HuH-7.5 (cell line): ENCODE data around the gene CFAP52.
A peak's percentile ranks its signal among the peaks of the same experiment; 100 is the strongest.
"Not testable (repeated sequence)": the region's sequence is repeated elsewhere in the genome, so short reads cannot be mapped to it uniquely, and the experiment has no call there.

ENCODE experiments used
- DNase-seq: peaks from one replicate; pipeline ENCODE4 v3.0.0; 2011; ENCODE audit warnings: low spot score

The CFAP52 gene

DNA sequence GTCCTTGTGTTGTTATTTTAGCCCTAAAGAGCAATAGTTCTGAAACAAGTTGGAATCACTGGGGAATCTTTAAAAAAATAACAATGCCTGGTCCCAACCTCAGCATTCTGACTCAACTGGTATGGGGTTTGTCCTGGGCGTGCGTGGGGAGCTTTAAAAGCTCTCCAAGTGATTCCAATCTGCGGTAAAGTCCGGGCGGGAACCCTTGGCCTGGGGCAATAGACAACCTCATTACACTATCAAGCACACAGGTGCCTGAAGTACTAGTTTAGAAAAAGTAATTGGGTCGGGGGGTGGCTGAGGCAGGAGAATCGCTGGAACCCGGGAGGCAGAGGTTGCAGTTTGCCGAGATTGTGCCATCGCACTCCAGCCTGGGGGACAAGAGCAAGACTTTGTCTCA, 5.2 kb upstream of the CFAP52 start:
- no peak for DNase-seq

DNA sequence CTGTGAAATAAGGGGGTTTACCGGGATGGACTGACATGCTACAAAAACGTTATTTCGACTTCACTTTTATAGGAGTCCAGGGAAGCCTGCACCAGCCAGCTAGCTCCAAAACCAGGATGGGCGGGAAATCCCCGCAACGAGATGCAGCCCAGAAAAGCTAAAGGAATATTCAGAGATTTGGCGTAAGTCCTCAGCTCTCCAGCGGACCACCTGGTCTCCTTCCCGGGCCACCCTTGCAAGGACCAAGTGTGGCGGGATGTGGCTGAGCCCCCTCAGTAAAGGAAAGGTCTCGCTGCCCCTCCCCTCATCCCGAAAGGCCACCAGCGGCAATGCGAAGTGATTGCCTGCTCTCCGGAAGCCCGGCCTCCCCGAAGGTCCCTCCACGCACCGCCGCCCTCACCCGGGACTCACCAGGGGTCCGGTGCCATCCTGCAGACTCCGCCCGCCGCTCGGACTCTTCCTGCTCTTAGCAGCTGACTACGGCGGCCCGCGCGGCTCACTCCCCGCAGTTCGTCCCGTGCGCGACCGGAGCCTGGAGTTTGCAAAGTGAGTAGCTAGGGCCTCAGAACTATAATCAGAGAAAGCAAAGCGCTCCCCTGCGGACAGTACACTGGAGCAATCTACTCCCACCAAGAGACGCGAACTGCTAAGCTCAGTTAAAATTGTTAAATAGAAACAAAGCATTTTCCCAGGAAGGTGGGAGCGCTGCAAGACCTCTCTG, 901 bp upstream of the CFAP52 start, which contains the start of gene STX8:
Gene STX8 (minus strand): TSS at position 440 of the 721 bp plus-strand sequence. CDS start 12 bp downstream, at position 428.
- peak; percentile 59 for DNase-seq

DNA sequence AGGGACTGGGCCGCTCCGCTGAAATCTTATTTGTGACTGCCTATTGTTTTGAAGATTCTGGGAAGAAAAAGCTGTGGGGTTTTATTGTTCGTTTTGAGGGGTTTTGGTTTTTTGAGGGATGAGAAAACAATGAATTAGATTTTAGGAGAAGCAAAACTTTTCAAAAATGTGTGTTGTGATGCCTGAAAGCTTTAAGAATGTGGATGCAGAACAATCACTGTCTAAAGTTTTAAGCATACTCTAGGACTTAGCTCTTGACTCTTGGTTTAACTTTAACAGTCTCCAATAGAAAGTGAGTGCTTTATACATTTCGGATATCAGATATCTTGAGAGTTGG, 899 bp downstream of the CFAP52 start:
- DNase-seq = no peak

DNA sequence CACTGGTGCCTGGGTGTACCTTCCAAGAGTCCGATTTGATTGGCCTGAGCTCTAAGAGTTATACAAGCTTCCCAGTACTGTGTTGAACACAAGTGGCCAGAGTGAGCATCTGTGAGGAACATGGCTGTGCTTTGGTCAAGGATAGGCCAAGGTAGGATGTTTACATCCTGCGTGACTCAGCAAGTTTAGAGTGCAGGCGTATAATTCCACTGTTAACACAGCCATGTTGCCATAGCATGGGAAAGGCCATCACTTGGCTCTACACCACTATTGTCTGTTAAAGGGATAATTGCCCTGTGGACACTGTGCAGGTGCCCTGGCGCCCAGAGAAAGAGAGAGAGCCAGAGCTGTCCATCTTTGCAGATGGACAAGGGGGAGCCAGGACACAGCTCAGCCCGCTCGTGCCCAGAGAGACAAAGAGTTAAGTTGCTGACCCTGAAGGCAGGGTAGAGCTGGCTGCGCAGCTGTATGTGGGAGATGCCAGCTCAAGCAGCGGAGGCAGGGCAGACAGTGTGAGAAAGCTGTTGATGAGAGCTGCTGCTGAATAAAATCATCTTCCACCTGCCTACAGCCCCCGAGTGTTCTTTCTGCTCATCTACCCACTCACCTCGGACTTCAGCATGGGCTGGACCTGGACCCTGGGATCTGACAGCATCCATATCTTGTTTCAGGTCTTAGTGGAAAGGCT, 11.7 kb downstream of the CFAP52 start:
- DNase-seq = no peak

DNA sequence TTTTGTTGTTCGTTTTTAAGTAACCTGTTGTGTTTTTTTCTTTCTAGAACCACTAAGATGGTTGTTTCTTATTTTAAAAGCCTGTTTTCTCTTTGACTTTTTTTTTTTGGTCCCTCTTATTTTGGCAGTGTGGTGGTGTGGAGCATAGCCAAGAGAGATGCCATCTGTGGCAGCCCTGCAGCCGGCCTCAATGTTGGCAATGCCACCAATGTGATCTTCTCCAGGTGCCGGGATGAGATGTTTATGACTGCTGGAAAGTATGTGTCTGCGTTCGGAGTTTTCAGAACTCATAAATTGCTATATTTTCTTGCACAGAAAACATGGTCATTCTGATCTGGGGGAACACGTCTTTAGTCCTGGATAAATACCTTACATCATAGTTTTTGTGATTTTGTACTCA, 17.6 kb downstream of the CFAP52 start:
- DNase-seq = no peak

DNA sequence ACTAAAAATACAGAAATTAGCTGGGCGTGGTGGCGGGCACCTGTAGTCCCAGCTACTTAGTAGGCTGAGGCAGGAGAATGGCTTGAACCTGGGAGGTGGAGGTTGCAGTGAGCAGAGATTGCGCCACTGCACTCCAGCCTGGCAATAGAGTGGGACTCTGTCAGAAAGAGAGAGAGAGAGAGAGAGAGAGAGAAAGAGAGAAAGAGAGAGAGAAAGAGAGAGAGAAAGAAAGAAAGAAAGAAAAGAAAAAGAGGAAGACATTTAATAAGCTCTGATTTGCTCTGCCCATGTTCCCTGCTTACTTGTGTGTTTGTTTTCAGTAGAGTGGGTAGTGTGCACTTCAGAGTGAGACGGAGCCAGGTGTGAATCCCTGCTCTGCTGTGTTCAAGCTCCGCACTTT, 21.2 kb downstream of the CFAP52 start:
- not testable (repeated sequence) for DNase-seq

DNA sequence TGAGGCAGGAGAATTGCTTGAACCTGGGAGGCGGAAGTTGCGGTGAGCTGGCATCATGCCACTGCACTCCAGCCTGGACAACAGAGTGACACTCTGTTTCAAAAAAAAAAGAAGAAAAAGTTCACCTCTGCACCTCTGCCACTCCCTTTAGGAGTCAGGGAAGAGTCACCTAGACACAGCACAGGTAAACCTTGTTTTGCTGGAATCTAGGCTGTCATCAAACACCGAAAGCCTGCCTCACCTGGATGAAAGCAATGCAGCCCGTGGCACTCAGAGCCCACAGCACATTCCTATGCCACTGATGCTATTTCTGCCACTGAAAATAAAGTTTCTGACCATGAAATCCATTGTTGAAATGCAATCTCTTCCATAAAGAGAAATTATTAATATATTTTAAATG, 22.2 kb downstream of the CFAP52 start:
- DNase-seq = no peak

DNA sequence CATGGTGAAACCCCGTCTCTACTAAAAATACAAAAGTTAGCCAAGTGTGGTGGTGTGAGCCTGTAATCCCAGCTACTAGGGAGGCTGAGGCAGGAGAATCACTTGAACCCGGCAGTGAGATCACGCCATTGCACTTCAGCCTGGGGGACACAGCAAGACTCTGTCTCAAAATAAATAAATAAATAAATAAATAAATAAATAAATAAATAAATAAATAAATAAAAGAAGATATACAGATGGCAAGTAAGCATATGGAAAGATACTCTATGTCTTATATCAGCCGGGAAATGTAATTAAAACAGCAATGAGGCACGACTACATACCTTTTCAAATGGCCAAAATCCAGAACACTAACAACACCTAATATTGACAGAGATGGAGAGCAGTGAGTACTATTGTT, 28.1 kb downstream of the CFAP52 start:
- not testable (repeated sequence) for DNase-seq

DNA sequence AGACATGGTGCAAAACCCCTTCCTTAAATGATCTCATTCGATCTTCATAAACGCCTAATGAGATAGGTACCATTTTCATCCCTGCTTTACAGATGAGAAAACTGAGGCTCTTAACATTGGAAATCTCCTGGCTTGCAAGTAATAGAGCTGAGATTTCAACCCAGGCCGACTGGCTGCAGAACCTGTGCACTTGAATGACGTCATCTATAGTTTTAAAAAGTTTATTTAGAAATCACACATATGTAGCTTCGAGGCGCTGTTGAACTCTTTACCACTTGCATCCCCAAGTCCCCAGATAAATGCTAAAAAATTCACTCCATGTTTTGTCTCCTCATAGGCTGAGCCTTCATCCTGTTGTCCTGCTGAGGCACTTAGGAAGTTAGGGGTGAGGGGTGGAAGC, 30.0 kb downstream of the CFAP52 start:
- DNase-seq = no peak

DNA sequence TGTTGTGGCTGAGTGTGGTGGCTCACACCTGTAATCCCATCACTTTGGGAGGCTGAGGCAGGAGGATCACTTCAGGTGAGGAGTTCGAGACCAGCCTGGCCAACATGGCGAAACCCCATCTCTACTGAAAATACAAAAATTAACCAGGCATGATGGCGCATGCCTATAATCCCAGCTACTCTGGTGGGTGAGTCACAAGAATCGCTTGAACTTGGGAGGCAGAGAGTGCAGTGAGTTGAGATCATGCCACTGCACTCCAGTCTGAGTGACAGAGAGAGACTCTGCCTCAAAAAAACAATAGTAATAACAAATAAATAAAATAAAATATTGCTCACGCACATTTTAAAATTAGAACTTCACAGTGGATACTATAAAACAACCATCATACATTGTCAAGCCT, 30.6 kb downstream of the CFAP52 start:
- DNase-seq = not testable (repeated sequence)

DNA sequence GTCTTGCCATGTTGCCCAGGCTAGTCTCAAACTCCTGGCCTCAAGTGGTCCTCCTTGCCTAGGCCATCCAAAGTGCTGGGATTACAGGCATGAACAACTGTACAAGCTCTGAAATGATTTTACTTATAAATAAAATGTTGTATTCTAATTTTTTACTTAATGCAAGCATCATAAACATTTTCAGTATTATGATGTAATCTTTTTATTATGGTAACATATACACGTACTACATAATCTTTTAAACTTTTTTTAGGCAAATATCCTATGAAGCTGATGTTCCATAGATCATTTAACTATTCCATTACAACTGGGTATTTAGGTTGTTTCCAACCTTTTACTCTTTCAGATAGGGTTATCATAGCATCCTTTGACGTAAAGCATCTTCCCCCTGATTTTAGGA, 35.1 kb downstream of the CFAP52 start:
- no peak for DNase-seq

DNA sequence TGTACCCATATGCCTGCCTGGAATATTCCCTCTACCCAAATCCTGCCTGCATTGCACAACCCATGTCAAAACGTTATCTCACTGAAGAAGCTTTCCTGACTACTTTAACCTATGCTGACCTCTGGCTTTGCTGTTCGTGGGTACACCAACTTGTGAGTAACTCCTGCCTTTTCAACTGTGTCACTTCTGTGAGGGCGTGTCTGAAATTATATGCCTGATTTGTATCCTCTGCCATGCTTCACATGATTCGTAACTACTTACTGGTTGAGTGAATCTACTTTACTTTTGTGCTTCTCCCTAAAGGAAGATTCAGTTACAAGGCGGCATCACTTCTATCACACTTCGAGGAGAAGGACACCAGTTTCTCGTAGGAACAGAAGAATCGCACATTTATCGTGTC, 35.6 kb downstream of the CFAP52 start:
- DNase-seq = no peak

DNA sequence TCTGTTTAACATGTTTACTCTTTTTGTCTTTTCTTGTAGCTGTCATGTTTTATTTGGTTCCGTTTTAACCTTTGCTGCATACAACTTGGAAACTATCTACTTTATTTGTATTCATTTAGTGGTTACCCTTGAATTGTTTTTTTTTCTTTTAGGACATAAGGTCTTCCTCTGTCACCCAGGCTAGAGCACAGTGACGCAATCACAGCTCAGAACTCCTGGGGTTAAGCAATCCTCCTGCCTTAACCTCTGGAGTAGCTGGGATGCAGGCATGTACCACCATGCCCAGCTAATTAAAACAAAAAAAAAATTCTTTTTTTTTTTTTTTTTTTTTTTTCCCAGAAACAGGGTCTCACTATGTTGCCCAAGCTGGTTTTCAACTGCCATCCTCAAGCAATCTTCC, 39.0 kb downstream of the CFAP52 start:
- DNase-seq = no peak

DNA sequence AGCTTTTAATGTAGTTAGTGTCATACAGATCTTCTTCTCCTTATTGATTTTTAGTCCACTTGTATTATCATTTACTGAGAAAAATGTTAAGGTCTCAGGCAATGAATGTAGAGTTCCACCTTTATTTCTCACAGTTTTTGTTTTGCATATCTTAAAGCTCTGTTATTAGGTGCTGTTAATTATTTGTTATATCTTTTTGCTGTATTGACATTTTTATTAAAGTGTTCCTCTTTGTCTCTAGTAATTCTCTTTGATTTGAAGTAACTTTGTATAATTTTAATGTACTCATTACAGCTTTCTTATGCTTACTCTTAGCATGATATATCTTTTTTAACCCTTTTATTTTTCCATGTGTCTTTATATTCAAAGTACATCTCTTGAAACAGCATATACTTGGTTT, 46.5 kb downstream of the CFAP52 start:
- no peak for DNase-seq

DNA sequence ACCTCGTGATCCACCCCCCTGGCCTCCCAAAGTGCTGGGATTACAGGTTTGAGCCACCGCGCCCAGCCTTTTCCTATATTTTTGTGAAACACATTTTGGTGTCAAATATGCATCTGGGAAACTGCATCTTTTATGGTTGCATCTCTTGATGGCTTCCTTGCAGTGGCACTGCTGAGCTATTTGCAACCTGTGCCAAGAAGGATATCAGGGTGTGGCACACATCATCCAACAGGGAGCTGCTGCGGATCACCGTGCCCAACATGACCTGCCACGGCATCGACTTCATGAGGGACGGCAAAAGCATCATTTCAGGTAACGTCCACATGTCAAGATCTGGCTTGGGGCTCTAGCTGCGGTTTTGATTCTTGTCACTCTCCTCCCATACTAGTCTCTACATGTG, 52.1 kb downstream of the CFAP52 start:
- DNase-seq = no peak

DNA sequence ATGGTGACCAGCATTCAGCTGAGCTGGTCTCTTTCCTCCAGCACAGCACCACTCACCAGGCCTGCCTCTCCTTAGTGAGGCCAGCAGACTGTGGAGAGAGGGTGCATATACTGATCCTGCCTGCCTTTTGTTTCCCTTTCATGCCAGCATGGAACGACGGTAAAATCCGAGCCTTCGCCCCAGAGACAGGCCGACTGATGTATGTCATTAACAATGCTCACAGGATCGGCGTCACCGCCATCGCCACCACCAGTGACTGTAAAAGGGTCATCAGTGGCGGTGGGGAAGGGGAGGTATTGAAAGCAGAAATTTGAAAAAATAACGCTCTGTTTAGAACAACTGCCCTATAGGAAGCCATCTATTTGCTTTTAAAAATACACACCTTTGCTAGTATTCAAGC, 56.3 kb downstream of the CFAP52 start:
- DNase-seq = no peak

DNA sequence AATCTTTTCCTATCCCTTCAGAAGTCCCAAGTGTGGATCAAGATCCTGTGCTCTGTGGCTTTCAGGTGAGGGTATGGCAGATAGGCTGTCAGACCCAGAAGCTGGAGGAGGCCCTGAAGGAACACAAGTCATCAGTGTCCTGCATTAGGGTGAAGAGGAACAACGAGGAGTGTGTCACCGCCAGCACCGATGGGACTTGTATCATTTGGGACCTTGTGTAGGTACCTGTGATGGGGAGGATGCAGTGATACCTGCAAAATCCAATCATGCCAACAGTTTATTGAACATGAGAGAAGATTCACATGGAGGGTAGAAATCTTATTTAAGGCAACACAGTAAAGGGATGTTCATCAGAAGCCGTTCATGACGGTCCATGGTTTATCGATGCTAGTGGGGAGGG, 58.9 kb downstream of the CFAP52 start:
- DNase-seq = no peak

DNA sequence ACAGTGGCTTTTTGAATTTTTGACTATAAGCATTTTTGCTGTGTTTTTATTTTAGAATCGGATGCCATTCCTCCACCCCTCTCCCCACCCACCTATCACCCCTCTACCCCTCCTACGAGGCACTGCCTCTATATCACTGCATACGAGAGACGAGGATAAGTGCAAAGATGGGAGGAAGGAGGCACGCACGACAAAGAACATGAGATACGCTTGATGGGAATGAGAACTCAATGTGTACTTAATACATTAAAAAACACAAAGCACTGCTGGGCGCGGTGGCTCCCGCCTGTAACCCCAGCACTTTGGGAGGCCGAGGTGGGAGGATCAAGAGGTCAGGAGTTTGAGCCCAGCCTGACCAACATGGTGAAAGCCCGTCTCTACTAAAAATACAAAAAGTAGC, 60.1 kb downstream of the CFAP52 start:
- no peak for DNase-seq

DNA sequence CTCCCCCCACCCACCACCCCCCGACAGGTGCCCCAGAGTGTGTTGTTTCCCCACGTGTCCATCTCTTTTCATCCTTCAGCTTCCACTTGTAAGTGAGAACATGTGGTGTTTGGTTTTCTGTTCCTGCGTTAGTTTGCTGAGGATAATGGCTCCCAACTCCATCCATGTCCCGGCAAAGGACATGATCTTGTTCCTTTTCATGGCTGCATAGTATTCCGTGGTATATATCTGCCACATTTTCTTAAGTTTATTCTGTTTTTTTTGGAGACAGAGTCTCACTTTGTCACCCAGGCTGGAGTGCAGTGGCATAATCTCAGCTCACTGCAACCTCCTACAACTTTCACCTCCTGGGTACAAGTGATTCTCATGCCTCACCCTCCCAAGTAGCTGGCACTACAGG, 63.9 kb downstream of the CFAP52 start:
- DNase-seq = not testable (repeated sequence)

DNA sequence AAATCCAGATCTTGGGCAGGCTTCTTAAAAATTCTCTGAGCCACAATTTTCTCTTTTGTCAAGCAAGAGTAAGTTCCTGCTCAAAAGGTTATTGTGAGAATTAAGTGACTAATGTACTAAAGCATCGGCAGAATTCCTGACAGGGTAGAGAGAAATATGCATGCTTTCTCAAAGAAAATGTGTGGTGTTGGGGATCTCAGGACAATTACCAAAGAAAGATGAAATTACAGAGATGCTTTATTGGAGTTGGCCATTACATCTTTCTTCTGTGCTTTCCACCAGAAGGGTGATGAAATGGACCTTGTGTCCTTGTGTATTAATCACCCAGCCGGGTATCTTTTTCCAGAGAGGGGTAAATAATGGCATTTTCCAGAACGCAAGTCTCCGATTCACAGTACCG, 67.2 kb downstream of the CFAP52 start:
- DNase-seq = no peak

DNA sequence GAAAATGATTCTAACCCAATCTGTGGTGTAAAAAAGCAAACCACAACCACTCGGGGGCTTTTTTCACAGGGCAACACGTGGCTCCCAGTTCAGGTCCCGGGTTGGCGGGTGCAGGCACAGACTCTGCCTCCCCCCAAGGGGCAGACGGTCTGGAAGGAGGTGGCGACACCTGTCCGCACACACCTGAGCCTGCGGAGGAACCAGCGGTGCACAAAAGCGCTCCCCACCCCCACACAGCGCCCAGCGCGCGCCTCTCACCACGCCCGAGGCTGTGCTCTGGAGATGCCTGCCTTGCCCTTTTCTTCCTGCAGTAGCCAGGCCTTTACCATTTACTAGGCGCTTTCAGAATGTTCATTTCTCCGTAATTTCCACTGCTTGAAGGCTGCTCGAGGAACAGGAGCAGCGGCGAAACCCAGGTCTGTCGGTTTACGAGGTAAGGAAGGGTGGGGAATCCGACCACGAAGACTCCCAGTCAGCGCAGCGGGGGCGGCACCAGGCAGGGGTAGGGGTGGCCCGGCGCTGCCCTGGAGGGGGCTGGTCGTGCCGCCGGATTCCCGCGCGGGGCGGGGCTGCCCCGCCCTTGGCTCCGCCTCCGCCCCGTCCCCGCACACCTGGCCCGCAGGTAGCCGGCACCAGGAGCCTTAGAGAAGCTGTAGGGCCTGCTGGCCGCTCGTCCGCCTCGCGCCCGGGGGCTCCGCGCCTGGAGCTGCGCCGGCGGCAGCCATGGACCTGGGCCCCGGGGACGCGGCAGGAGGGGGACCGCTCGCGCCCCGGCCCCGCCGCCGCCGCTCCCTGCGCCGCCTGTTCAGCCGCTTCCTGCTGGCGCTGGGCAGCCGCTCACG, 68.7 kb downstream of the CFAP52 start, which contains the start of gene USP43:
Gene USP43 (plus strand): TSS at position 608 of the 842 bp plus-strand sequence. CDS start 116 bp downstream, at position 724.
- DNase-seq = no peak

DNA sequence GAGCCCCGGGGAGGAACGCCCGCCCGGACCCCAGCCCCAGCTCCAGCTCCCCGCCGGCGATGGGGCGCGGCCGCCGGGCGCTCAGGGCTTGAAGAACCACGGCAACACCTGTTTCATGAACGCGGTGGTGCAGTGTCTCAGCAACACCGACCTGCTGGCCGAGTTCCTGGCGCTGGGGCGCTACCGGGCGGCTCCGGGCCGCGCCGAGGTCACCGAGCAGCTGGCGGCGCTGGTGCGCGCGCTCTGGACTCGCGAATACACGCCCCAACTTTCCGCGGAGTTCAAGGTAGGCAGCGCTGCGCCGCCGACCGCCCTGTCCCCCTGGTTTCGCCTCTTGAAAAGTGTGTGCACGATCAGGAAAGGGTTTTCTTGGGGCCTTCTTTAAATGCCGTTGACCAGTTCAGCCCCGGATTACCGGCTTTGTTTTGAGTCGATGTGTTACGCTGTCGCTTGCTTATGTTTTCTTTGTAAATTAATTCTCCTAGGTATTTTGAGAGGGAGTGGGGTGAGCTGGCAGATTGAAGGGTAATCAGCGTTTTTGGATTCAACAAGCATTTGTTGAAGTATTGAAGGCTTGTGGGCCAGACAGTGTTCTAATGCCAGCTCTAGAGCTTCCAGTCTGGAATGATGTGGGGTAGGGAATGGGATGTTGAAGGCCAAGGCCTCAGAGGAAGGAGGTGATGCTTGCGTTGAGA, 69.6 kb downstream of the CFAP52 start:
- no peak for DNase-seq
